ENCODE data around the gene PLA2G6. TPM values are rescaled to one million over a fixed set of nuclear protein-coding genes. Genes with fewer than 3 reads are reported as not detected.

Gene PLA2G6
- total RNA-seq, 1 experiment from 2014 or later = 18.7 TPM

DNA sequence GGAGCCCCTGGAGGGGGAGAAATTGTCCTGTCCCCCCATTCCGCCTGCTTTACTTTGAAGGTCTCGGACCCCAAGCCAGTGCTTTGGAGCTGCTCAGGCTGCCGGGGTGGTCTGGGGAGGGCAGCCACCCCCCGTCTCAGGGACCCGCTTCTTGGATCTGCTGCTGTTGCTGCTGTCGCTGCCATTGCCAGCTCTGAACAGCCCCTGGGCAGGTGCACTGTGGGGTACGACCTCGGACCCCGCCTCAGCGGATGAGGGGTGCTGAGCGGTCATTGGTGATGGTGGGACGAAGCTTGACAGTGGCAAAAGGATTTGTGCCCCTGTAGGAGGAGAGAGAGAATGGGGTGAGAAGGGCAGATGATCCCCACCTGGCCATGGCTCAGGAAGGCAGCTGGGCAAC, 96.6 kb downstream of the PLA2G6 start:
- Mint-ChIP-seq H3K9me3 (ENCODE audit: unreplicated experiment) (no peaks in the 10 kb centered on the region), H3K36me3 (ENCODE audit: insufficient read depth, unreplicated experiment) (peaks cover 16% of the 10 kb centered on the region), H3K27me3 (ENCODE audit: insufficient read depth, unreplicated experiment) (no peaks in the 10 kb centered on the region), H3K4me1 (ENCODE audit: low read depth, unreplicated experiment) (peaks cover 6% of the 10 kb centered on the region), H3K4me3 (ENCODE audit: unreplicated experiment) (no peak overlapping the region), H3K27ac (ENCODE audit: unreplicated experiment) (peak overlapping the region; percentile 74)
- intact Hi-C loops (cut with micrococcal nuclease; ENCODE audit: unreplicated experiment) = no loop called here
- BruUV-seq (replicated peaks) = no TSS peak
- H3K27me3 ChIP-seq (replicated peaks; ENCODE audit: control insufficient read depth, insufficient read depth, low read length) = no peaks in the 10 kb centered on the region
- H3K9me3 ChIP-seq = no peaks in the 10 kb centered on the region
- peaks cover 3% of the 10 kb centered on the region; the same call in 1 of the 2 replicates for H3K4me1 ChIP-seq
- ChIA-PET POLR2A (no interaction called here), CTCF (no interaction called here)
- DNase-seq = no peak
- peaks cover 1% of the 10 kb centered on the region; the same call in 1 of the 2 replicates for H3K36me3 ChIP-seq (ENCODE audit: control insufficient read depth, insufficient read depth, low read length)
- no peak for TF ChIP-seq CTCF (IDR thresholded peaks at IDR 0.05; ENCODE audit: insufficient read depth in 1 of 2, low read depth in 1 of 2, low read length in 1 of 2, severe bottlenecking in 1 of 2, unreplicated experiment in 1 of 2)
- H3K4me3 ChIP-seq (ENCODE audit: low read depth, low read length) = no peak overlapping the region

DNA sequence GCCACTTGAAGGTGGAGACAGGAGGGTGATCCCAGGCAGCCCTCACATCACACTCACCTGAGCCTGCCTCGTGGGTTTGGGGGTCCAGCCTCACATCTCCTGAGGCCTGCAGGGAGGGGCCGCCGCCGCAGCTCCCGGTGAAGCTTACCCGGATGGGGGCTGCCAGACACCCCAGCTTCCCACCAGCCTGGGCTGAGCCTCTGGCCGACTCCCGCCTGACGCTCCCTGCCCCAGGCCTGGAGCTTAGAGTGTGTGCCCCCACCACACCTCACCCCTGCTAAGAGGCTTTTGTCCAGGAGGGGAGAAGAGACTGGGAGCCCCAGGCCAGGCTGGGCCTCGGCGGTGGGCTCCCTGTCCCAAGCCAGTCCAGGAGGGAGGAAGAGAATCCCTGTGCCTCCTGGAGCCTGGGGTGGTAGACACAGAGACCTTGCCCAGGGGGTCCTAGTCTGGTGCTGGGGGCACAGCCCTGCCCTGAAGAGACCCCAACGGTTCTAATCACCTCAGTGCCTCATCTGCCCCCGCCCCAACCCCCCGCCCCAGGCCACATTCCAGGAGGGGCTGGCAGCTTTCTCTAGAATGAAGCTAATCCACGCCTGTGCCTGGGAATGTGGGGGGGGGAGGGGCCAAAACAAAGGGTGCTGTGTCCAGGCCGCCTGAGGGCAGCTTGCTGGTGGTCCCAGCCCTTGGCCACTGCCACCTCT, 97.5 kb downstream of the PLA2G6 start, which contains the start of gene SLC16A8:
TSS of gene SLC16A8 (minus strand) at position 254 of the 701 bp plus-strand sequence. CDS start 1,311 bp downstream, outside the sequence.
- H3K4me3 Mint-ChIP-seq (ENCODE audit: unreplicated experiment) = no peak within 1 kb of the TSS
- no peaks in the 10 kb centered on the region for H3K27me3 ChIP-seq (replicated peaks; ENCODE audit: control insufficient read depth, insufficient read depth, low read length)
- H3K36me3 ChIP-seq (ENCODE audit: control insufficient read depth, insufficient read depth, low read length) = peaks cover 1% of the 10 kb centered on the region; the same call in 1 of the 2 replicates
- no peaks in the 10 kb centered on the region for H3K27me3 Mint-ChIP-seq (ENCODE audit: insufficient read depth, unreplicated experiment)
- no peaks in the 10 kb centered on the region for H3K9me3 ChIP-seq
- peak in 1 of 2 experiments; percentile 52 for DNase-seq
- no peaks in the 10 kb centered on the region for H3K9me3 Mint-ChIP-seq (ENCODE audit: unreplicated experiment)
- peaks cover 16% of the 10 kb centered on the region for H3K36me3 Mint-ChIP-seq (ENCODE audit: insufficient read depth, unreplicated experiment)
- peak within 1 kb of the TSS; percentile 74 for H3K27ac Mint-ChIP-seq (ENCODE audit: unreplicated experiment)
- H3K4me1 ChIP-seq = peaks cover 3% of the 10 kb centered on the region; the same call in 1 of the 2 replicates
- ChIA-PET POLR2A (interaction anchor here (0.6 kb wide), 1 partner anchor 135 kb away, joined by 3 read pairs; no protein-coding TSS in a partner anchor), CTCF (interaction anchor here (0.6 to 1.4 kb wide), 3 partner anchors 15 to 31 kb away, joined by 3 to 6 read pairs (median 4); no protein-coding TSS in a partner anchor)
- no TSS peak for BruUV-seq (replicated peaks)
- intact Hi-C loops (cut with micrococcal nuclease; ENCODE audit: unreplicated experiment) = no loop called here
- TF ChIP-seq CTCF (IDR thresholded peaks at IDR 0.05; ENCODE audit: insufficient read depth in 1 of 2, low read depth in 1 of 2, low read length in 1 of 2, severe bottlenecking in 1 of 2, unreplicated experiment in 1 of 2) = no peak
- H3K4me3 ChIP-seq (ENCODE audit: low read depth, low read length) = no peak within 1 kb of the TSS
- peaks cover 6% of the 10 kb centered on the region for H3K4me1 Mint-ChIP-seq (ENCODE audit: low read depth, unreplicated experiment)

GRCh38 chr22:38082986-38083710, 98.5 kb downstream of the PLA2G6 start:
- Mint-ChIP-seq H3K27me3 (ENCODE audit: insufficient read depth, unreplicated experiment) (no peaks in the 10 kb centered on the region), H3K9me3 (ENCODE audit: unreplicated experiment) (no peaks in the 10 kb centered on the region), H3K4me3 (ENCODE audit: unreplicated experiment) (no peak overlapping the region), H3K27ac (ENCODE audit: unreplicated experiment) (no peak overlapping the region), H3K36me3 (ENCODE audit: insufficient read depth, unreplicated experiment) (peaks cover 16% of the 10 kb centered on the region), H3K4me1 (ENCODE audit: low read depth, unreplicated experiment) (peaks cover 6% of the 10 kb centered on the region)
- no TSS peak for BruUV-seq (replicated peaks)
- ChIA-PET POLR2A (no interaction called here), CTCF (interaction anchor here (1.4 kb wide), 1 partner anchor 31 kb away, joined by 4 read pairs; no protein-coding TSS in a partner anchor)
- H3K27me3 ChIP-seq (replicated peaks; ENCODE audit: control insufficient read depth, insufficient read depth, low read length) = no peaks in the 10 kb centered on the region
- no peak for TF ChIP-seq CTCF (IDR thresholded peaks at IDR 0.05; ENCODE audit: insufficient read depth in 1 of 2, low read depth in 1 of 2, low read length in 1 of 2, severe bottlenecking in 1 of 2, unreplicated experiment in 1 of 2)
- H3K4me1 ChIP-seq = peaks cover 3% of the 10 kb centered on the region; the same call in 1 of the 2 replicates
- intact Hi-C loops (cut with micrococcal nuclease; ENCODE audit: unreplicated experiment) = no loop called here
- DNase-seq = no peak
- no peaks in the 10 kb centered on the region for H3K9me3 ChIP-seq
- H3K36me3 ChIP-seq (ENCODE audit: control insufficient read depth, insufficient read depth, low read length) = peaks cover 1% of the 10 kb centered on the region; the same call in 1 of the 2 replicates
- H3K4me3 ChIP-seq (ENCODE audit: low read depth, low read length) = no peak overlapping the region

Data from Caco-2 (cell line).